C4-2B (cell line): ENCODE data around the gene NAA80.

Experiments used
- ZFX ChIP-seq: fragments of 450-650 bp; IDR thresholded peaks from 2 replicates; pipeline ENCODE4 v1.6.1; 2017
- TF ChIP-seq, protein P1 (sequence below): fragments of 450-650 bp; conservative IDR thresholded peaks from 2 replicates; pipeline ENCODE4 v1.5.1; 2017; ENCODE audit warnings: mild to moderate bottlenecking

DNA sequence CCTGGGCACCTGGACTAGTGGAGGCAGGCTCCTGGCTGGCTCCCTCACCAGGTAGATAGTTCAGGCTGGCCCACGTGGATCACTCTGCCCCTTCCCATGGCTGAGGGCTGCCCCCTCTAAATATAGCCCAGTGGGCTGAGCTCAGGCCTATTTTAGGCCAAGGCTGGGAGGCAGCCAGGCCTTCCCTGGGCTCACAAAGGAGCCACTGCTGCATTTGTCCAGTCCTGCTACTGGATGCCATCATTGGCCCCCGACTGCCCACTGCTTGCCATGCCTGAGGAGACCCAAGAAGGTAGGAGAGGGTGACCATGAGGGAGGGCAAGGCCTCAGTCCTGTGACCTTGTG lies 20.4 kb downstream of the NAA80 start, which contains the start of gene LSMEM2:
- TF ChIP-seq, protein P1, sequence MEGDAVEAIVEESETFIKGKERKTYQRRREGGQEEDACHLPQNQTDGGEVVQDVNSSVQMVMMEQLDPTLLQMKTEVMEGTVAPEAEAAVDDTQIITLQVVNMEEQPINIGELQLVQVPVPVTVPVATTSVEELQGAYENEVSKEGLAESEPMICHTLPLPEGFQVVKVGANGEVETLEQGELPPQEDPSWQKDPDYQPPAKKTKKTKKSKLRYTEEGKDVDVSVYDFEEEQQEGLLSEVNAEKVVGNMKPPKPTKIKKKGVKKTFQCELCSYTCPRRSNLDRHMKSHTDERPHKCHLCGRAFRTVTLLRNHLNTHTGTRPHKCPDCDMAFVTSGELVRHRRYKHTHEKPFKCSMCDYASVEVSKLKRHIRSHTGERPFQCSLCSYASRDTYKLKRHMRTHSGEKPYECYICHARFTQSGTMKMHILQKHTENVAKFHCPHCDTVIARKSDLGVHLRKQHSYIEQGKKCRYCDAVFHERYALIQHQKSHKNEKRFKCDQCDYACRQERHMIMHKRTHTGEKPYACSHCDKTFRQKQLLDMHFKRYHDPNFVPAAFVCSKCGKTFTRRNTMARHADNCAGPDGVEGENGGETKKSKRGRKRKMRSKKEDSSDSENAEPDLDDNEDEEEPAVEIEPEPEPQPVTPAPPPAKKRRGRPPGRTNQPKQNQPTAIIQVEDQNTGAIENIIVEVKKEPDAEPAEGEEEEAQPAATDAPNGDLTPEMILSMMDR: no peak
- TF ChIP-seq ZFX: no peak
